ENCODE data around the gene PDSS2. TPM values are rescaled to one million over a fixed set of nuclear protein-coding genes. Genes with fewer than 3 reads are reported as not detected.
"Not testable (repeated sequence)": the region's sequence is repeated elsewhere in the genome, so short reads cannot be mapped to it uniquely, and the experiment has no call there.

PDSS2 gene
- total RNA-seq, 1 donor from 2014 or later = 13.3 TPM

GRCh38 chr6:107304421-107305025, 154.8 kb downstream of the PDSS2 start:
- no peak for DNase-seq
- Mint-ChIP-seq H3K36me3 (ENCODE audit: low read depth) (no peaks in the 10 kb centered on the region), H3K4me1 (peaks cover 9% of the 10 kb centered on the region), H3K27ac (no peak overlapping the region), H3K4me3 (no peak overlapping the region), H3K9me3 (no peaks in the 10 kb centered on the region), H3K27me3 (no peaks in the 10 kb centered on the region)
- intact Hi-C loops (cut with micrococcal nuclease) = no loop called here

- no peak overlapping the region for H3K27ac Mint-ChIP-seq
- no peaks in the 10 kb centered on the region for H3K27me3 Mint-ChIP-seq
- intact Hi-C loops (cut with micrococcal nuclease) = no loop called here
- DNase-seq = no peak
- H3K9me3 Mint-ChIP-seq = no peaks in the 10 kb centered on the region
- no peak overlapping the region for H3K4me3 Mint-ChIP-seq
- H3K4me1 Mint-ChIP-seq = no peaks in the 10 kb centered on the region
- no peaks in the 10 kb centered on the region for H3K36me3 Mint-ChIP-seq (ENCODE audit: low read depth)
These were observed 166.0 kb downstream of the PDSS2 start for GRCh38 chr6:107293350-107293749.

- Mint-ChIP-seq H3K9me3 (no peaks in the 10 kb centered on the region), H3K4me1 (no peaks in the 10 kb centered on the region), H3K27me3 (no peaks in the 10 kb centered on the region), H3K36me3 (ENCODE audit: low read depth) (no peaks in the 10 kb centered on the region), H3K4me3 (no peak overlapping the region), H3K27ac (no peak overlapping the region)
- intact Hi-C loops (cut with micrococcal nuclease) = no loop called here
- no peak for DNase-seq
These were observed 166.6 kb downstream of the PDSS2 start for GRCh38 chr6:107292715-107293271.

- H3K27ac Mint-ChIP-seq = no peak overlapping the region
- no peaks in the 10 kb centered on the region for H3K9me3 Mint-ChIP-seq
- DNase-seq = no peak
- H3K4me3 Mint-ChIP-seq = no peak overlapping the region
- no peaks in the 10 kb centered on the region for H3K4me1 Mint-ChIP-seq
- H3K27me3 Mint-ChIP-seq = no peaks in the 10 kb centered on the region
- H3K36me3 Mint-ChIP-seq (ENCODE audit: low read depth) = no peaks in the 10 kb centered on the region
- intact Hi-C loops (cut with micrococcal nuclease) = no loop called here
These were observed 168.9 kb downstream of the PDSS2 start for GRCh38 chr6:107290491-107290890.

- DNase-seq; H3K4me1 Mint-ChIP-seq; H3K27me3 Mint-ChIP-seq; intact Hi-C loops (cut with micrococcal nuclease); H3K9me3 Mint-ChIP-seq; H3K36me3 Mint-ChIP-seq (ENCODE audit: low read depth); H3K4me3 Mint-ChIP-seq; H3K27ac Mint-ChIP-seq: not testable (repeated sequence)
These were observed 170.1 kb downstream of the PDSS2 start for GRCh38 chr6:107289258-107289657.

- H3K27ac Mint-ChIP-seq; H3K27me3 Mint-ChIP-seq; H3K9me3 Mint-ChIP-seq; H3K36me3 Mint-ChIP-seq (ENCODE audit: low read depth); intact Hi-C loops (cut with micrococcal nuclease); DNase-seq; H3K4me1 Mint-ChIP-seq; H3K4me3 Mint-ChIP-seq: not testable (repeated sequence)
These were observed 173.7 kb downstream of the PDSS2 start for GRCh38 chr6:107285683-107286082.

- intact Hi-C loops (cut with micrococcal nuclease) = no loop called here
- no peaks in the 10 kb centered on the region for H3K27me3 Mint-ChIP-seq
- H3K4me1 Mint-ChIP-seq = no peaks in the 10 kb centered on the region
- H3K36me3 Mint-ChIP-seq (ENCODE audit: low read depth) = no peaks in the 10 kb centered on the region
- no peak overlapping the region for H3K4me3 Mint-ChIP-seq
- no peak for DNase-seq
- no peak overlapping the region for H3K27ac Mint-ChIP-seq
- no peaks in the 10 kb centered on the region for H3K9me3 Mint-ChIP-seq
These were observed 174.6 kb downstream of the PDSS2 start for GRCh38 chr6:107284805-107285204.

- intact Hi-C loops (cut with micrococcal nuclease) = no loop called here
- Mint-ChIP-seq H3K4me1 (no peaks in the 10 kb centered on the region), H3K4me3 (no peak overlapping the region), H3K36me3 (ENCODE audit: low read depth) (no peaks in the 10 kb centered on the region), H3K27me3 (no peaks in the 10 kb centered on the region), H3K27ac (no peak overlapping the region), H3K9me3 (no peaks in the 10 kb centered on the region)
- DNase-seq = no peak
These were observed 178.6 kb downstream of the PDSS2 start for GRCh38 chr6:107280791-107281190.

- intact Hi-C loops (cut with micrococcal nuclease); H3K9me3 Mint-ChIP-seq; H3K27me3 Mint-ChIP-seq; H3K4me3 Mint-ChIP-seq; H3K4me1 Mint-ChIP-seq; H3K36me3 Mint-ChIP-seq (ENCODE audit: low read depth); DNase-seq; H3K27ac Mint-ChIP-seq: not testable (repeated sequence)
These were observed 179.4 kb downstream of the PDSS2 start for GRCh38 chr6:107280001-107280400.

- no peak for DNase-seq
- no peak overlapping the region for H3K4me3 Mint-ChIP-seq
- no peaks in the 10 kb centered on the region for H3K9me3 Mint-ChIP-seq
- no peaks in the 10 kb centered on the region for H3K27me3 Mint-ChIP-seq
- H3K27ac Mint-ChIP-seq = no peak overlapping the region
- intact Hi-C loops (cut with micrococcal nuclease) = no loop called here
- H3K36me3 Mint-ChIP-seq (ENCODE audit: low read depth) = no peaks in the 10 kb centered on the region
- no peaks in the 10 kb centered on the region for H3K4me1 Mint-ChIP-seq
These were observed 184.0 kb downstream of the PDSS2 start for GRCh38 chr6:107275330-107275865.

GRCh38 chr6:107274288-107274687, 185.1 kb downstream of the PDSS2 start:
- Mint-ChIP-seq H3K4me3 (no peak overlapping the region), H3K4me1 (no peaks in the 10 kb centered on the region), H3K27ac (no peak overlapping the region), H3K27me3 (no peaks in the 10 kb centered on the region), H3K36me3 (ENCODE audit: low read depth) (no peaks in the 10 kb centered on the region), H3K9me3 (no peaks in the 10 kb centered on the region)
- intact Hi-C loops (cut with micrococcal nuclease) = no loop called here
- DNase-seq = no peak

GRCh38 chr6:107272246-107272645, 187.1 kb downstream of the PDSS2 start:
- Mint-ChIP-seq H3K36me3 (ENCODE audit: low read depth) (no peaks in the 10 kb centered on the region), H3K9me3 (no peaks in the 10 kb centered on the region), H3K4me1 (no peaks in the 10 kb centered on the region), H3K4me3 (no peak overlapping the region), H3K27me3 (no peaks in the 10 kb centered on the region), H3K27ac (no peak overlapping the region)
- intact Hi-C loops (cut with micrococcal nuclease) = no loop called here
- DNase-seq = no peak

GRCh38 chr6:107271208-107271790, 188.1 kb downstream of the PDSS2 start:
- H3K36me3 Mint-ChIP-seq (ENCODE audit: low read depth) = no peaks in the 10 kb centered on the region
- no peak overlapping the region for H3K27ac Mint-ChIP-seq
- no peak for DNase-seq
- no peaks in the 10 kb centered on the region for H3K27me3 Mint-ChIP-seq
- no peaks in the 10 kb centered on the region for H3K9me3 Mint-ChIP-seq
- intact Hi-C loops (cut with micrococcal nuclease) = no loop called here
- no peaks in the 10 kb centered on the region for H3K4me1 Mint-ChIP-seq
- no peak overlapping the region for H3K4me3 Mint-ChIP-seq

- no peak overlapping the region for H3K27ac Mint-ChIP-seq
- H3K4me3 Mint-ChIP-seq = no peak overlapping the region
- intact Hi-C loops (cut with micrococcal nuclease) = no loop called here
- no peaks in the 10 kb centered on the region for H3K4me1 Mint-ChIP-seq
- no peaks in the 10 kb centered on the region for H3K9me3 Mint-ChIP-seq
- no peaks in the 10 kb centered on the region for H3K36me3 Mint-ChIP-seq (ENCODE audit: low read depth)
- H3K27me3 Mint-ChIP-seq = no peaks in the 10 kb centered on the region
- no peak for DNase-seq
These were observed 191.7 kb downstream of the PDSS2 start for GRCh38 chr6:107267634-107268033.
